IPS-18a (cell line): ENCODE measurements around the gene ASPG.
A peak's percentile ranks its signal among the peaks of the same experiment; 100 is the strongest.

Experiments used
- H3K27ac ChIP-seq: one replicate; pipeline ENCODE4 v1.5.1; 2013; ENCODE audit warnings: low read length
- H3K27me3 ChIP-seq: one replicate; pipeline ENCODE4 v1.6.1; 2013; ENCODE audit warnings: mild to moderate bottlenecking, low read length; ENCODE audit not compliant: control insufficient read depth, insufficient read depth
- H3K36me3 ChIP-seq: one replicate; pipeline ENCODE4 v1.6.1; 2013; ENCODE audit warnings: low read depth, low read length; ENCODE audit not compliant: control insufficient read depth
- H3K4me1 ChIP-seq: one replicate; pipeline ENCODE4 v1.6.1; 2013; ENCODE audit warnings: low read depth, low read length; ENCODE audit not compliant: control insufficient read depth
- H3K4me3 ChIP-seq: one replicate; pipeline ENCODE4 v1.5.1; 2013; ENCODE audit warnings: low read length
- H3K9ac ChIP-seq: one replicate; pipeline ENCODE4 v1.6.1; 2013; ENCODE audit warnings: mild to moderate bottlenecking, low read length, moderate library complexity
- H3K9me3 ChIP-seq: one replicate; pipeline ENCODE4 v1.6.1; 2013; ENCODE audit warnings: low read depth, low read length; ENCODE audit not compliant: control insufficient read depth

The ASPG gene

DNA sequence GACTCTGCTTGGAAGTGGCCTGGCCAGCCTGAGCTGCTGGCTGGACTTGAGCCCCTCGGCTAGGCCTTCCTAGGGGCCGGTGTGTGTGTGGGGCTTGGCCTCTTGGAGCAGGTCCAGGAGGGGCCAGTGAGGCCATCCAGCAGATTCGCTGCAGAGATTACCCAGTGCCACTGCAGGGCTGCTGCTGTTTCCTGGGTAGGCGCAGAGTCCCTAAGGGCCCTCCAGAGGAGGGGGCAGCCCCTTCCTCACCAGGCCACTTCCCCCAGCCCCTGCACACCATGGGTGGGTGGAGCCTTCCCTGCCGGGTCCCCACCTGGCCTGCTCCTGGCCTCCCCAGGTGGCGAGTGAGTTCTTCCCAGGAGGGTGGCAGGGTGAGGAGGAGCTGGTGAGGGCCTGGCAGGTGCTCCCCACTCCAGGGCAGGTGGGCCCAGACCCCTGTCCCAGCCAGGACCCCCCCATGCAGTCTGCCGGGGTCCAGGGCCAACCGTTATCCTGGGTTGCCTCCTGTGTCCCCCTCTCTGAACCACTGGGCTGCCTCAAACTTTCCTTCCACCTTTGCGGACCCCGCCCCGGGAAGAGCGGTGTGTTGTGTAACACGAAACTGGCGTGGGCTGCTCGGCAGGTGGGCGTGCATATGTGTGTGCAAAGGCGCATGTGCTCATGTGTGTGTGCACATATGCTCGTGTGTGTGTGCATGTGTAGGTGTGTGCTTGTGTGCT is 25.1 kb downstream of the ASPG start:
- H3K4me1 ChIP-seq = peaks cover 4% of the 10 kb centered on the region
- H3K27me3 ChIP-seq = peaks cover 3% of the 10 kb centered on the region
- no peaks in the 10 kb centered on the region for H3K9me3 ChIP-seq
- H3K4me3 ChIP-seq = no peak overlapping the region
- no peaks in the 10 kb centered on the region for H3K36me3 ChIP-seq
- no peak overlapping the region for H3K27ac ChIP-seq
- H3K9ac ChIP-seq = no peak overlapping the region

- H3K9me3 ChIP-seq = no peaks in the 10 kb centered on the region
- H3K27me3 ChIP-seq = peaks cover 11% of the 10 kb centered on the region
- H3K27ac ChIP-seq = no peak overlapping the region
- peaks cover 4% of the 10 kb centered on the region for H3K4me1 ChIP-seq
- H3K36me3 ChIP-seq = no peaks in the 10 kb centered on the region
- H3K9ac ChIP-seq = no peak overlapping the region
- H3K4me3 ChIP-seq = no peak overlapping the region
Measured at GRCh38 chr14:104111301-104112112, 26.0 kb downstream of the ASPG start.

DNA sequence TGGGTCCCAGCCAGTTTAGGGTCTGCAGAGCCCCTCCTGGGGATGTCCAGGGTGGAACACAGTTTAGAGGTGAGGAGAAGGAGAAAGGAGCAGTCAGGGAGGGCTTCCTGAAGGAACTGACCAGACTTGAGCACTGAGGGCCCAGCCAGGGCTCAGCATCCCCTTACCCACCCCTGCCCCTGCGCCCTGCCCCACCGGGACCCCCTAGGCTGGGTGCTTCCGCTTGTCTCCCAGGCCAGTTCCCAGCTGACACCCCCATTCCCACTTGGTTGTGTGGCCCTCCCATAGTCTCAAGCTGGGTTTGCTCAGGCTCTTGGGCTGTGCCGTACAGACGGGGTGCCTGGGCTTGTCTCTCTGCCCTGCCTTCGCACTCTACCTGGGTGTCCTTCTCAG is 26.6 kb downstream of the ASPG start:
- H3K4me1 ChIP-seq = peaks cover 4% of the 10 kb centered on the region
- H3K27ac ChIP-seq = no peak overlapping the region
- H3K36me3 ChIP-seq = no peaks in the 10 kb centered on the region
- H3K4me3 ChIP-seq = no peak overlapping the region
- peaks cover 17% of the 10 kb centered on the region for H3K27me3 ChIP-seq
- no peaks in the 10 kb centered on the region for H3K9me3 ChIP-seq
- H3K9ac ChIP-seq = no peak overlapping the region

GRCh38 chr14:104112609-104113571 is 27.4 kb downstream of the ASPG start:
- Histone ChIP-seq H3K4me3 (no peak overlapping the region), H3K27me3 (peaks cover 25% of the 10 kb centered on the region), H3K9me3 (no peaks in the 10 kb centered on the region), H3K27ac (no peak overlapping the region), H3K4me1 (peaks cover 2% of the 10 kb centered on the region), H3K36me3 (no peaks in the 10 kb centered on the region), H3K9ac (no peak overlapping the region)

GRCh38 chr14:104113631-104114420 is 28.3 kb downstream of the ASPG start:
- H3K4me1 ChIP-seq = no peaks in the 10 kb centered on the region
- no peak overlapping the region for H3K9ac ChIP-seq
- H3K4me3 ChIP-seq = no peak overlapping the region
- H3K36me3 ChIP-seq = no peaks in the 10 kb centered on the region
- H3K27me3 ChIP-seq = peaks cover 34% of the 10 kb centered on the region
- H3K9me3 ChIP-seq = no peaks in the 10 kb centered on the region
- H3K27ac ChIP-seq = no peak overlapping the region

GRCh38 chr14:104114421-104115130 is 29.1 kb downstream of the ASPG start:
- H3K9ac ChIP-seq = no peak overlapping the region
- peaks cover 42% of the 10 kb centered on the region for H3K27me3 ChIP-seq
- no peaks in the 10 kb centered on the region for H3K4me1 ChIP-seq
- H3K4me3 ChIP-seq = no peak overlapping the region
- H3K36me3 ChIP-seq = no peaks in the 10 kb centered on the region
- H3K9me3 ChIP-seq = no peaks in the 10 kb centered on the region
- H3K27ac ChIP-seq = no peak overlapping the region

- Histone ChIP-seq H3K27me3 (peaks cover 43% of the 10 kb centered on the region), H3K9ac (no peak overlapping the region), H3K36me3 (no peaks in the 10 kb centered on the region)
Measured at GRCh38 chr14:104115131-104115600, 29.7 kb downstream of the ASPG start.

GRCh38 chr14:104115691-104116287 is 30.3 kb downstream of the ASPG start:
- H3K36me3 ChIP-seq = no peaks in the 10 kb centered on the region
- no peaks in the 10 kb centered on the region for H3K9me3 ChIP-seq
- H3K27ac ChIP-seq = no peak overlapping the region
- H3K9ac ChIP-seq = no peak overlapping the region
- no peak overlapping the region for H3K4me3 ChIP-seq
- no peaks in the 10 kb centered on the region for H3K4me1 ChIP-seq
- peaks cover 43% of the 10 kb centered on the region for H3K27me3 ChIP-seq

More at GRCh38 chr14:104115131-104115600, 29.7 kb downstream of the ASPG start:
- Histone ChIP-seq H3K27ac (no peak overlapping the region), H3K4me1 (no peaks in the 10 kb centered on the region), H3K4me3 (no peak overlapping the region), H3K9me3 (no peaks in the 10 kb centered on the region)

GRCh38 chr14:104116288-104116755 is 30.8 kb downstream of the ASPG start:
- H3K36me3 ChIP-seq = no peaks in the 10 kb centered on the region
- peaks cover 43% of the 10 kb centered on the region for H3K27me3 ChIP-seq
- no peaks in the 10 kb centered on the region for H3K9me3 ChIP-seq
- H3K9ac ChIP-seq = no peak overlapping the region
- no peaks in the 10 kb centered on the region for H3K4me1 ChIP-seq
- no peak overlapping the region for H3K27ac ChIP-seq
- H3K4me3 ChIP-seq = peak overlapping the region; percentile 40
